OCI-LY7 (cell line): ENCODE measurements around the gene ENDOV. TPM values are rescaled to one million over a fixed set of nuclear protein-coding genes. Genes with fewer than 3 reads are reported as not detected.

Source experiments
- BruUV-seq: library from RNA; stranded (reverse); fragments of 400-500 nt; replicated peaks from 2 replicates; lab custom pipeline; 2021; lab: Mats Ljungman, UMichigan
- CTCF ChIA-PET: fragments of 300-600 bp; sonication (Branson Sonifier 250); formaldehyde crosslinking; loops from one replicate; lab custom pipeline; 2022; ENCODE audit warnings: antibody characterized with exemption; ENCODE audit not compliant: unreplicated experiment; lab: Charles Lee
- POLR2A ChIA-PET: fragments of 300-600 bp; sonication (Branson Sonifier 250); formaldehyde crosslinking; loops from one replicate; lab custom pipeline; 2022; ENCODE audit warnings: antibody characterized with exemption; lab: Charles Lee
- DNase-seq: peaks from one replicate; pipeline ENCODE4 v3.0.0-alpha.2; 2015; ENCODE audit warnings: low spot score
- H2AFZ ChIP-seq: fragments of 200-600 bp; sonication (generic), shearing (Covaris generic); 2 replicates; pipeline ENCODE4 v1.6.1; 2014; ENCODE audit warnings: mild to moderate bottlenecking, antibody characterized with exemption, low read length, moderate library complexity
- H3K27ac ChIP-seq: fragments of 200-600 bp; sonication (generic); 2 replicates; pipeline ENCODE4 v1.5.1; 2014; ENCODE audit warnings: mixed run types, low read depth, mild to moderate bottlenecking, moderate library complexity, low read length, inconsistent platforms; ENCODE audit not compliant: poor library complexity, severe bottlenecking
- H3K36me3 ChIP-seq: fragments of 200-600 bp; sonication (generic); 2 replicates; pipeline ENCODE4 v1.6.1; 2014; ENCODE audit warnings: mild to moderate bottlenecking, antibody characterized with exemption, low read length, moderate library complexity, mixed read lengths; ENCODE audit not compliant: insufficient read depth
- H3K4me1 ChIP-seq: fragments of 200-600 bp; sonication (generic); 2 replicates; pipeline ENCODE4 v1.5.1; 2014; ENCODE audit warnings: mild to moderate bottlenecking, low read length; ENCODE audit not compliant: insufficient read depth, poor library complexity, severe bottlenecking
- H3K4me2 ChIP-seq: fragments of 200-600 bp; sonication (generic); 2 replicates; pipeline ENCODE4 v1.6.1; 2014; ENCODE audit warnings: mild to moderate bottlenecking, low read length
- H3K4me3 ChIP-seq: fragments of 200-600 bp; sonication (generic); 2 replicates; pipeline ENCODE4 v1.5.1; 2014; ENCODE audit warnings: mild to moderate bottlenecking, low read depth, low read length; ENCODE audit not compliant: poor library complexity, severe bottlenecking
- H3K79me2 ChIP-seq: fragments of 200-600 bp; sonication (generic); 2 replicates; pipeline ENCODE4 v1.6.1; 2016; ENCODE audit warnings: low read depth, mild to moderate bottlenecking, low read length, moderate library complexity, mixed read lengths; ENCODE audit not compliant: insufficient read depth
- H3K9me2 ChIP-seq: fragments of 200-600 bp; sonication (generic); 2 replicates; pipeline ENCODE4 v1.6.1; 2016; ENCODE audit warnings: mild to moderate bottlenecking, low read length, mixed read lengths; ENCODE audit not compliant: insufficient read depth
- H3K9me3 ChIP-seq: fragments of 200-600 bp; sonication (generic); 2 replicates; pipeline ENCODE4 v1.6.1; 2014; ENCODE audit warnings: mild to moderate bottlenecking, mixed run types, low read length, mixed read lengths
- H4K20me1 ChIP-seq: fragments of 200-600 bp; sonication (generic); 2 replicates; pipeline ENCODE4 v1.6.1; 2014; ENCODE audit warnings: mild to moderate bottlenecking, antibody characterized with exemption, low read length, moderate library complexity, mixed read lengths; ENCODE audit not compliant: insufficient read depth
- EZH2phosphoT487 ChIP-seq: fragments of 200-600 bp; sonication (generic); IDR thresholded peaks from 2 replicates; pipeline ENCODE4 v1.6.1; 2018; ENCODE audit warnings: low read depth, borderline replicate concordance, mild to moderate bottlenecking, mixed run types, antibody characterized with exemption, low read length, moderate library complexity, mixed read lengths
- intact Hi-C: fragments of 100-400 bp; cut with micrococcal nuclease; formaldehyde crosslinking; loops from one replicate; pipeline ENCODE4 v1.10.0; 2022; ENCODE audit not compliant: unreplicated experiment
- total RNA-seq, 2 experiments: library from RNA; depleted of rRNA in 1 of 2; stranded (reverse); fragments of >200 nt in 1 of 2; shearing (Covaris generic) in 1 of 2; gene quantifications; 2 replicates each; pipeline ENCODE4 v1.2.3, GENCODE V29; 2014 to 2022
- TF ChIP-seq, protein P1 (sequence below): fragments of 200-600 bp; sonication (generic); conservative IDR thresholded peaks from 2 replicates; pipeline ENCODE4 v1.5.1; 2014; ENCODE audit warnings: mild to moderate bottlenecking, antibody characterized with exemption, low read length, moderate library complexity, mixed read lengths

Gene ENDOV
- total RNA-seq, 2 experiments from 2014 or later = 22.4 to 33.1 TPM

DNA sequence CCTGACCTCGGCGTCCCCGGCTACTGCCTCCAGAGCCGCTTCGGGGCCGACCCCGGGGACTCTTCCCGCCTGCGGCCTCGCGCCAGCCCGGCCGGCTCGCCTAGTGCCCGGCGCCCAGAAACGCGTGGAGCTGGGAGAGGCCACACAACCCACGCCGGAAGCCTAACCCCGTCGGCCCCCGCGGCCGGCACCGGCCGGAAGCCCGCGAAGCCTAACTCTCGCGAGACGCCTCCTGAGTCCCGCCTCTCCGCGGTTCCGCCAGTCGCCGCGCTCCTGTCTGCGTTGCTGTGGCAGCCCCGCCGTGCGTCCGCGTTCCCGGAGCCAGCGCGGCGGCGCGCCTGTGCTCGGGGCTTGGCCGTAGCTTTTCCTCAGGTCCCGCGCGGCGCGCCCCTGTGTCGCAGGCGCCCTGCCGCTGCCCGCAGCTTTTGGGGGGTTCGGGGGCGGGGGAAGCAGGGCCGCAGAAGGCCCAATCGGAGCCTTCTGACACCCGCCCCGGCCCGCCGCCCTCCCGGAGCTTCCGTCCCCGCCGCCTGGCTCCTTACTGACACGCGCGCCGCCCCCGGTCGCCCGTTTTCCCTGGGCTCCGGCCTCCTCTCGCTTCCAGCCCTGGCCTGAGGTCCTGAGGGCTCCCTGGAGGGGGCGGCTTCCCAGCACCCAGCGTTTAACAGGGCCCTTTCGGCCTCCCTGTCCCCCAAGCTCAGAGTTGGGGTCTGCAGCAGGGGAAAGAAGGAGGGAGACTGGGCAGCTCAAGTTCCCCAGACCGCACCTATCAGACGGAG lies 39.8 kb downstream of the ENDOV start:
- Histone ChIP-seq H4K20me1 (no peaks in the 10 kb centered on the region), H3K4me2 (peak overlapping the region; percentile 84), H3K9me3 (no peaks in the 10 kb centered on the region), H3K79me2 (no peaks in the 10 kb centered on the region), H3K4me1 (peaks cover 27% of the 10 kb centered on the region), H3K4me3 (peak overlapping the region; percentile 80), H3K27ac (peak overlapping the region; percentile 74), H3K36me3 (no peaks in the 10 kb centered on the region), H2AFZ (peak overlapping the region; percentile 65; the same call in 1 of the 2 replicates), H3K9me2 (no peaks in the 10 kb centered on the region)
- TF ChIP-seq EZH2phosphoT487 = no peak
- TF ChIP-seq, protein P1, sequence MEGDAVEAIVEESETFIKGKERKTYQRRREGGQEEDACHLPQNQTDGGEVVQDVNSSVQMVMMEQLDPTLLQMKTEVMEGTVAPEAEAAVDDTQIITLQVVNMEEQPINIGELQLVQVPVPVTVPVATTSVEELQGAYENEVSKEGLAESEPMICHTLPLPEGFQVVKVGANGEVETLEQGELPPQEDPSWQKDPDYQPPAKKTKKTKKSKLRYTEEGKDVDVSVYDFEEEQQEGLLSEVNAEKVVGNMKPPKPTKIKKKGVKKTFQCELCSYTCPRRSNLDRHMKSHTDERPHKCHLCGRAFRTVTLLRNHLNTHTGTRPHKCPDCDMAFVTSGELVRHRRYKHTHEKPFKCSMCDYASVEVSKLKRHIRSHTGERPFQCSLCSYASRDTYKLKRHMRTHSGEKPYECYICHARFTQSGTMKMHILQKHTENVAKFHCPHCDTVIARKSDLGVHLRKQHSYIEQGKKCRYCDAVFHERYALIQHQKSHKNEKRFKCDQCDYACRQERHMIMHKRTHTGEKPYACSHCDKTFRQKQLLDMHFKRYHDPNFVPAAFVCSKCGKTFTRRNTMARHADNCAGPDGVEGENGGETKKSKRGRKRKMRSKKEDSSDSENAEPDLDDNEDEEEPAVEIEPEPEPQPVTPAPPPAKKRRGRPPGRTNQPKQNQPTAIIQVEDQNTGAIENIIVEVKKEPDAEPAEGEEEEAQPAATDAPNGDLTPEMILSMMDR = peak; percentile 25; the same call in 1 of the 2 replicates
- BruUV-seq = no TSS peak
- peak; percentile 100 for DNase-seq
- POLR2A ChIA-PET = interaction anchor here (0.7 to 1.5 kb wide), 10 partner anchors 11 to 321 kb away, joined by 3 to 10 read pairs (median 4); no protein-coding TSS in a partner anchor
- intact Hi-C loops = no loop called here
- CTCF ChIA-PET = interaction anchor here (0.5 to 1.1 kb wide), 5 partner anchors 30 to 515 kb away, joined by 3 to 6 read pairs (median 5); no protein-coding TSS in a partner anchor

DNA sequence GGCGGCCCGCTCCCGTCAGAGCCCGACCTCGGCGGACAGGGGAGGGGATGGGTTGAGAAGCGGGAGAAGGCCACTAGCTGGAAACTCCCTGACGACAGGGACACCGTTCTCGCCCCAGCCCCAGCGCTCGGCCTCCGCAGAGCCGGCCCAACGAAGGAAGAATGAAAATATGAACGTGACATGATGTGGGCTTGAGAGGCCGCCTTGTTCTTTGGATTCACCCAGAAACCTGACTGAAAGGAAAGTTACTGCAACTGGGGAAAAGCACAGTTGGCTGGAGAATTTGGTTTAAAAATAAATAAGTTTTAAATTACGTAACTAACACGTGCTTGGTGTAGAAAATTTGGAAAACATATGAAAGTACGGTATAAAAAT lies 40.4 kb downstream of the ENDOV start:
- no peaks in the 10 kb centered on the region for H4K20me1 ChIP-seq
- peak overlapping the region; percentile 65; the same call in 1 of the 2 replicates for H2AFZ ChIP-seq
- peaks cover 27% of the 10 kb centered on the region for H3K4me1 ChIP-seq
- H3K9me2 ChIP-seq = no peaks in the 10 kb centered on the region
- peak; percentile 64 for DNase-seq
- H3K27ac ChIP-seq = peak overlapping the region; percentile 74
- ChIA-PET POLR2A (interaction anchor here (0.9 to 1.5 kb wide), 8 partner anchors 10 to 320 kb away, joined by 3 to 10 read pairs (median 4); no protein-coding TSS in a partner anchor), CTCF (interaction anchor here (0.6 to 1.1 kb wide), 2 partner anchors 31 to 155 kb away, joined by 3 to 4 read pairs; no protein-coding TSS in a partner anchor)
- BruUV-seq = TSS peak; percentile 97
- H3K79me2 ChIP-seq = no peaks in the 10 kb centered on the region
- TF ChIP-seq EZH2phosphoT487 = no peak
- TF ChIP-seq, protein P1 = no peak
- H3K36me3 ChIP-seq = no peaks in the 10 kb centered on the region
- intact Hi-C loops = no loop called here
- H3K4me2 ChIP-seq = peak overlapping the region; percentile 84
- H3K4me3 ChIP-seq = peak overlapping the region; percentile 80
- no peaks in the 10 kb centered on the region for H3K9me3 ChIP-seq
